Endodermal cell (in vitro differentiated cells): ENCODE measurements around the gene SERINC2. TPM values are rescaled to one million over a fixed set of nuclear protein-coding genes. Genes with fewer than 3 reads are reported as not detected.
A peak's percentile ranks its signal among the peaks of the same experiment; 100 is the strongest.

Source experiments
- DNase-seq: peaks from one replicate; pipeline ENCODE4 v3.0.0-alpha.2; 2017
- H3K27ac ChIP-seq: 2 replicates; pipeline ENCODE4 v1.5.1; 2013; ENCODE audit warnings: mild to moderate bottlenecking, low read depth, low read length, moderate library complexity
- H3K27me3 ChIP-seq: 2 replicates; pipeline ENCODE4 v1.6.1; 2013; ENCODE audit warnings: mild to moderate bottlenecking, low read length, moderate library complexity; ENCODE audit not compliant: insufficient read depth, control insufficient read depth, poor library complexity, severe bottlenecking
- H3K36me3 ChIP-seq: 2 replicates; pipeline ENCODE4 v1.7.0; 2013; ENCODE audit warnings: mild to moderate bottlenecking, low read length, moderate library complexity; ENCODE audit not compliant: control insufficient read depth, insufficient read depth
- H3K4me1 ChIP-seq: one replicate; pipeline ENCODE4 v1.7.0; 2013; ENCODE audit warnings: low read length; ENCODE audit not compliant: control insufficient read depth, insufficient read depth
- H3K4me3 ChIP-seq: 2 replicates; pipeline ENCODE4 v1.5.1; 2013; ENCODE audit warnings: mild to moderate bottlenecking, low read length, moderate library complexity
- H3K9ac ChIP-seq: 2 replicates; pipeline ENCODE4 v1.6.1; 2013; ENCODE audit warnings: mild to moderate bottlenecking, low read length, moderate library complexity; ENCODE audit not compliant: poor library complexity, severe bottlenecking; ENCODE audit errors: extremely low read depth
- H3K9me3 ChIP-seq: 2 replicates; pipeline ENCODE4 v1.6.1; 2013; ENCODE audit warnings: mild to moderate bottlenecking, low read length, moderate library complexity; ENCODE audit not compliant: control insufficient read depth
- H3K27ac Mint-ChIP-seq: 2 replicates; pipeline ENCODE4 v1.8.0; 2020; ENCODE audit warnings: mixed read lengths
- H3K27me3 Mint-ChIP-seq: 2 replicates; pipeline ENCODE4 v1.8.0; 2021; ENCODE audit warnings: mild to moderate bottlenecking, mixed read lengths; ENCODE audit not compliant: insufficient read depth
- H3K36me3 Mint-ChIP-seq: 2 replicates; pipeline ENCODE4 v1.8.0; 2020; ENCODE audit warnings: low read depth, mixed read lengths
- H3K4me1 Mint-ChIP-seq: 2 replicates; pipeline ENCODE4 v1.8.0; 2020; ENCODE audit warnings: mixed read lengths
- H3K4me3 Mint-ChIP-seq: 2 replicates; pipeline ENCODE4 v1.8.0; 2020; ENCODE audit warnings: mild to moderate bottlenecking, moderate library complexity, mixed read lengths
- H3K9me3 Mint-ChIP-seq: 2 replicates; pipeline ENCODE4 v1.8.0; 2020; ENCODE audit warnings: mild to moderate bottlenecking, mixed read lengths
- CTCF ChIP-seq: fragments of 200-600 bp; sonication (generic); conservative IDR thresholded peaks from 2 replicates; pipeline ENCODE4 v1.5.0; 2021; ENCODE audit warnings: antibody characterized with exemption, mild to moderate bottlenecking
- WGBS, 2 experiments: methylation state at CpG; one replicate each; pipeline versions ENCODE4 v1.1.5 to v1.1.7; 2013; ENCODE audit warnings: missing lambda C conversion rate in 2 of 2, mixed read lengths in 1 of 2; ENCODE audit not compliant: insufficient coverage in 1 of 2, insufficient read length in 1 of 2; 5-methylcytosine and 5-hydroxymethylcytosine counted together
- total RNA-seq, 2 donors: library from RNA; stranded (reverse); fragmentation: NEBNext Ultra II Directional in 1 of 2; extraction: Animal tissue kit (Norgen Biotek cat#: 25700) in 1 of 2; gene quantifications; 2 replicates in 1 of 2; 3 replicates in 1 of 2; pipeline ENCODE4 v1.2.1, GENCODE V29; 2021

The SERINC2 gene
- total RNA-seq, 2 donors from 2014 or later = 25.9 to 35.1 TPM

- no peak overlapping the region for H3K4me3 Mint-ChIP-seq
- no peak overlapping the region for H3K9ac ChIP-seq
- no peaks in the 10 kb centered on the region for H3K4me1 Mint-ChIP-seq
- no peaks in the 10 kb centered on the region for H3K9me3 Mint-ChIP-seq
- TF ChIP-seq CTCF = peak; percentile 32
- no peaks in the 10 kb centered on the region for H3K36me3 ChIP-seq
- peaks cover 1% of the 10 kb centered on the region for H3K27me3 Mint-ChIP-seq
- H3K27ac Mint-ChIP-seq = no peak overlapping the region
- no peak overlapping the region for H3K4me3 ChIP-seq
- no peaks in the 10 kb centered on the region for H3K9me3 ChIP-seq
- H3K36me3 Mint-ChIP-seq = no peaks in the 10 kb centered on the region
- DNase-seq = no peak
- H3K27me3 ChIP-seq = no peaks in the 10 kb centered on the region
- H3K4me1 ChIP-seq = no peaks in the 10 kb centered on the region
- no peak overlapping the region for H3K27ac ChIP-seq
- 80 to 81% methylated on average over 1 to 2 of the region's 2 CpGs for WGBS, 2 experiments
Measured at GRCh38 chr1:31401241-31401640, 11.8 kb upstream of the SERINC2 start.

- Mint-ChIP-seq H3K27ac (no peak overlapping the region), H3K27me3 (peaks cover 6% of the 10 kb centered on the region), H3K4me1 (peaks cover 4% of the 10 kb centered on the region), H3K4me3 (no peak overlapping the region), H3K9me3 (no peaks in the 10 kb centered on the region), H3K36me3 (no peaks in the 10 kb centered on the region)
- DNase-seq = no peak
- no peak overlapping the region for H3K27ac ChIP-seq
- H3K4me3 ChIP-seq = no peak overlapping the region
- peaks cover 5% of the 10 kb centered on the region for H3K27me3 ChIP-seq
- H3K9ac ChIP-seq = no peak overlapping the region
- WGBS, 2 experiments = 87 to 97% methylated on average over 5 to 6 of the region's 6 CpGs
- no peaks in the 10 kb centered on the region for H3K4me1 ChIP-seq
- no peak for TF ChIP-seq CTCF
- H3K36me3 ChIP-seq = no peaks in the 10 kb centered on the region
- H3K9me3 ChIP-seq = no peaks in the 10 kb centered on the region
Measured at GRCh38 chr1:31405578-31406245, 7.3 kb upstream of the SERINC2 start.

- no peaks in the 10 kb centered on the region for H3K36me3 ChIP-seq
- no peak overlapping the region for H3K27ac ChIP-seq
- no peak overlapping the region for H3K4me3 Mint-ChIP-seq
- H3K27ac Mint-ChIP-seq = peak overlapping the region; percentile 50
- no peak for DNase-seq
- H3K9me3 ChIP-seq = no peaks in the 10 kb centered on the region
- H3K9ac ChIP-seq = no peak overlapping the region
- H3K4me1 ChIP-seq = no peaks in the 10 kb centered on the region
- peaks cover 4% of the 10 kb centered on the region for H3K4me1 Mint-ChIP-seq
- H3K27me3 Mint-ChIP-seq = peaks cover 20% of the 10 kb centered on the region
- H3K9me3 Mint-ChIP-seq = no peaks in the 10 kb centered on the region
- TF ChIP-seq CTCF = no peak
- no peak overlapping the region for H3K4me3 ChIP-seq
- no peaks in the 10 kb centered on the region for H3K36me3 Mint-ChIP-seq
- peaks cover 19% of the 10 kb centered on the region for H3K27me3 ChIP-seq
- WGBS, 2 experiments = 89 to 94% methylated on average over 7 to 18 of the region's 18 CpGs
Measured at GRCh38 chr1:31407029-31407626, 5.9 kb upstream of the SERINC2 start.
